CD4-positive, alpha-beta T cell treated with Interleukin-17A for 4 hours (primary cell): Measurements from ENCODE around the gene OSBP2.
"Not testable (repeated sequence)": the region's sequence is repeated elsewhere in the genome, so short reads cannot be mapped to it uniquely, and the experiment has no call there.

Source experiments
- DNase-seq: peaks from one replicate; pipeline ENCODE4 v3.0.0-alpha.2; 2020; ENCODE audit warnings: mixed read lengths

Gene OSBP2

DNA sequence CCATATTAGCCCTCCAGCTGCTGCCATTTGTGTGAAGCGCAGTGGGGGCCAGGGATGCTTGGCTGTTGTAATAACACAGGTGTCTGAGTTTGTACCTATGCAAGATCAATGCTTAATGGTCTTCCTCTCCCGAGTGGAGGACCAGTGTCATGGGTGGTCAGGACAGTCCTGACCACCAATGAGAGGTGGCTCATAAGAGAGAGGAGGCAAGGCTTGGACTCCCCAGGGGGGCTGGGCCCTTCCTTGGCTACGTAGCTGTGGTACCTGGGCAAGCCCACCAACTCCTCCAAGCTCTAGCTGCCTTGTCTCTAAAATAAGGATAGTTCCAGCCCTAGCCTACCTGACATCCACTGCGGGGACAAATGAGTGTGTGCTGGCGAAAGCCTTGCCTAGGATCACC, 79.2 kb downstream of the OSBP2 start:
- DNase-seq, result no peak

DNA sequence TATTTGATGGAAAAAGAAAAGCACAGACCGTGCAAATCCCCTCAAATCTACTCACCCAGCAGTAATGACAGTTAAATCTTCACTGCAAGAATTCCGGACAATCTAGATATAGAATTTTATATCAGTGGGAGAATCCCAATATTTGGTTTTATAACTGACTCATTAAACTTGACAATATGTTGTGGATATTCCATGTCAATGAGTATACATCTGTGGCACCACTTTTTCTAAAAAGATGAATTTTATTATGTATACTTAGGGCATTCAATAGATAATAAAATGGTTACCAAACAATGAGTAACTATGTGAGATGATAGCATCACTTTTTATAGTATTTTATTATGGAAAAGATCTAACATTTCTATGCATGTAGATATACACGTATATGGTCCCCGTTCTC, 79.9 kb downstream of the OSBP2 start:
- no peak for DNase-seq

DNA sequence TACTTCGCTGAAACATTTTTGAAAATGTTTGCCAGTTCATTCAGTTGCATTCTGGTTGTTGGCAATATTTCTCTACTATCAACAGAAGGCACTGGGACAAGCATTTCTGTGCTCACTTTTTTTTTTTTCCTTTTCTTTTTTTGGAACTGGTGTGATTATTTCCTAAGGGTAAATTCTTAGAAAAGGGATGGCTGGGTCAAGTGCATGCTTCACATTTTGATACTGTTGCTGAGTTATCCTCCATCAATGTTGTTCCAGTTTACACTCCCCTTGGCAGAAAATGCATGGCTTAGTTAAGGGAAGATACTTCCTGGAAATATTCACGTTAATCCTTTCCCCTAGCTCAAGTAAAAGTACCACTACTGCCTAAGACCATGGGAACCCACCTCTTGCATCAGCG, 81.8 kb downstream of the OSBP2 start:
- no peak for DNase-seq

- DNase-seq, result not testable (repeated sequence)
Measured at GRCh38 chr22:30777146-30777545, 82.5 kb downstream of the OSBP2 start.

GRCh38 chr22:30777587-30777986, 82.9 kb downstream of the OSBP2 start:
- DNase-seq, result no peak

- no peak for DNase-seq
Measured at GRCh38 chr22:30778261-30778660, 83.6 kb downstream of the OSBP2 start.

DNA sequence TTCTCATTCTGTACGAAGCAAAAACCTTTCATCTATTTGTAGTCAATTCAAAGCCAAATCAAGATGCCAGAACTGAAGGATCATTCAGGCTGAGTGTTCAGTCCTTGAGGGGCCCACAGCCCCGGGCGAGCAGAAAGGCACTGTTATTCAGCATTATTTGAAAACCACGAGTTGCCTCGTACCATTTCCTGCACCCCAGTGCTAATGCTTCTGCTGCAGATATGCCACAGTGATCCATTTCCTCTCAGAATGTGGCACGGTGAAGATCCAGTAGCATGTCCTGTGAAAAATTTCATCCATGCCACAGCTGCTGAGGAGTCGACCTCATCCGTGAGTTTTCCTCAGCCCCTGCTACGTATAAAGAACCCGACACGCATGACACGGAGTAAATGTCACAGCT, 85.4 kb downstream of the OSBP2 start:
- DNase-seq, result no peak

DNA sequence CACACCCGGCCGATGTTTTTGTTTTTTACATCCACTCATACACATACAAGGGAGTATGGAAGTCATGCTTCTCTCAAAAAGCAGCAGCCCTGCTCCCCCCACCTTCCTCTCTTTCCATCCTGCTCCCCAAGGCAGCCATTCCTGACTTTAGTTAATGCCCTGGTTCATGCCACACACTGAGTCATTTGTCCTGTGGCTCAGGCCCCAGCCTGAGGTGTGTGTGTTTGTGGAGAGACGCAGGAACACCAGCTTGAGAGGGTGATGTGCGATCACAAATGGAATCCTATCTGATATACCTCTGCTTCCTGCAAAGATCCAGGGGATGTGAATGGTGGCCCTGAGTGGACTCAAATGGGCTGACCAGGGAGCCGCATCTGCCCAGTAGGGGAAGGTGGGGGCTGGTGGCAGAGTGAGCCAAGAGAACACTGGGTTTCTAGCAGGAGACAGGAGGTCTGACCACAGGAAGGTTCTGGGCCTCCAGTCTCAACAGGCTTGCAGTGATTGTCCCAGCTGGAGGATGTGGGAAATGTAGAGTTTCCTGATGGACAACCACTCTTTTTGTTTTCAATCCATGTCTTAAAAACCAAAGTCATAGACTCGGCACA, 86.7 kb downstream of the OSBP2 start:
- DNase-seq, result no peak

DNA sequence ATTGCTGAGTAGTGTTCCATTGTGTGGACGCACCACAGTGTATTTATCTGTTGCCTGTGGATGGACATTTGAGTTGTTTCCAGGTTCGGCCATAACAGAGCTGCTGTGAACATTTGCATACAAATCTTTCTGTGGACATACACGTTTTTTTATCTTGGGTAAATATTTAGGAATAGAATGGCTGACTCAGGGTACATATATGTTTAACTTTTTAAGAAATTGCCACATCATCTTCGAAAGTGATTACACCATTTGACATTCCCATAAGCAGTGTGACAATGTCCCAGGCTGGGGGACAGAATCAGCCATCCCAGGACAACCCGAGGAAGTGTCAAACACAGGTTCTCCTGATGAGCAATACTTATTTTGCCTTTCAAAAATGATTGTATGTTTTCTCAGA, 87.9 kb downstream of the OSBP2 start:
- no peak for DNase-seq

GRCh38 chr22:30783021-30783420, 88.3 kb downstream of the OSBP2 start:
- no peak for DNase-seq

GRCh38 chr22:30785527-30785926, 90.9 kb downstream of the OSBP2 start:
- DNase-seq, result no peak

GRCh38 chr22:30790366-30790765, 95.7 kb downstream of the OSBP2 start:
- no peak for DNase-seq

GRCh38 chr22:30792456-30792855, 97.8 kb downstream of the OSBP2 start:
- DNase-seq, result no peak

- DNase-seq, result no peak
Measured at GRCh38 chr22:30795118-30795517, 100.4 kb downstream of the OSBP2 start.

GRCh38 chr22:30801695-30802094, 107.0 kb downstream of the OSBP2 start:
- no peak for DNase-seq

- DNase-seq, result peak; percentile 64
Measured at GRCh38 chr22:30802202-30803166, 107.8 kb downstream of the OSBP2 start.

GRCh38 chr22:30803679-30804078, 109.0 kb downstream of the OSBP2 start:
- DNase-seq, result no peak

- DNase-seq, result no peak
Measured at GRCh38 chr22:30804626-30805025, 110.0 kb downstream of the OSBP2 start.

- no peak for DNase-seq
Measured at GRCh38 chr22:30806391-30806861, 111.8 kb downstream of the OSBP2 start.

GRCh38 chr22:30809086-30809485, 114.4 kb downstream of the OSBP2 start:
- no peak for DNase-seq

GRCh38 chr22:30810105-30810504, 115.4 kb downstream of the OSBP2 start:
- DNase-seq, result no peak

DNA sequence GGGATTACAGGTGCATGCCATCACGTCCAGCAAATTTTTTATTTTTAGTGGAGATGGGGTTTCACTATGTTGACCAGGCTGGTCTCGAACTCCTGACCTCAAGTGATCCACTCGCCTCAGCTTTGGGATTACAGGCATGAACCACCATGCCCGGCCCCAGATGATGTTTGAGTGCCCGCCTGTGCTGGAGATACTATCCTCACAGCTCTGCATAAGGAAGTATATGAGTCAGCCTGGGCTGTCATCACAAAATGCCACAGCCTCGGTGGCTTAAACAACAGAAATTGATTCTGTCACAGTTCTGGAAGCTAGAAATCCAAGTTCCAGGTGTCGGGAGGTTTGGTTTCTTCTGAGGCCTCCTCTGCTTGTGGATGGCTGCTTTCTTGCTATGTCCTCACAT, 119.3 kb downstream of the OSBP2 start:
- DNase-seq, result no peak

GRCh38 chr22:30816413-30816812, 121.7 kb downstream of the OSBP2 start:
- no peak for DNase-seq

DNA sequence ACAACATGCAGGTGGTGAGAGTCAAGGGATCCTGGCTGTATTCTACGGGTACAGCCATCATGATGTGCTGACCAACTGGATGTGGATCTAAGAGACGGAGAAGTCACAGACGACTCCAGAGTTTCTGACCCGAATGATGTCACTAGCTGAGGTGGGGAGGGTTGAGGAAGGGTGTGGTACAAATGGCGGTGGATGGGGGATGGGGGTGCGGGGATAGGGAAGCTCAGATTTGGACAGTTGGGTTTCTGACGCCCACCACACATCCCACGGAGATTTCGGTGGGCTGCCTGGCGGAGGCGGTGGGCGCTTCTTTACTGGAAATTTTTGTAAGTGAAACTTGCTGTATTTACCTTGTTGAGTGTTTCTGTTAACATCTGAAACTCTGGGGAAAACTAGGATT, 126.7 kb downstream of the OSBP2 start:
- no peak for DNase-seq
